HCT116 (cell line): ENCODE results near the gene MBP. TPM values are rescaled to one million over a fixed set of nuclear protein-coding genes. Genes with fewer than 3 reads are reported as not detected.

Experiments
- ATAC-seq: fragments of 200-7000 bp; cut with Tn5 transposase; 2 replicates; pipeline ENCODE4 v1.9.1; 2020; ENCODE audit warnings: mild to moderate bottlenecking, moderate library complexity
- BruUV-seq: library from RNA; stranded (reverse); fragments of 400-500 nt; replicated peaks from 2 replicates; lab custom pipeline; 2021; lab: Mats Ljungman, UMichigan
- CTCF ChIA-PET: fragments of 300-600 bp; sonication (Branson Sonifier 250); formaldehyde crosslinking; loops from one replicate; lab custom pipeline; 2021; ENCODE audit warnings: antibody characterized with exemption; lab: Charles Lee
- POLR2A ChIA-PET: fragments of 300-600, 350-600 bp; sonication (Branson Sonifier 250); formaldehyde crosslinking; loops from one replicate; lab custom pipeline; 2021; ENCODE audit warnings: antibody characterized with exemption; lab: Charles Lee
- RAD21 ChIA-PET, 2 experiments: fragments of 300-600 bp; sonication (Branson Sonifier 250); formaldehyde crosslinking; loops; one replicate each; lab custom pipeline; 2023; ENCODE audit warnings: low total read pairs in 2 of 2; ENCODE audit not compliant: uncharacterized antibody in 2 of 2, unreplicated experiment in 2 of 2, low non-redundant PET in 1 of 2; lab: Charles Lee
- DNase-seq: peaks from one replicate; pipeline ENCODE4 v3.0.0-alpha.2; 2010; ENCODE audit warnings: low read depth, low spot score
- H2AFZ ChIP-seq: fragments of 200-600 bp; shearing (Covaris generic), sonication (generic); 2 replicates; pipeline ENCODE4 v1.6.1; 2017; ENCODE audit warnings: low read depth, mixed run types, mixed read lengths, antibody characterized with exemption, low read length; ENCODE audit not compliant: poor library complexity, severe bottlenecking
- H3K27ac ChIP-seq: 2 replicates; pipeline ENCODE4 v1.5.1; 2012; ENCODE audit warnings: low read depth, low read length
- H3K27me3 ChIP-seq: fragments of 200-600 bp; sonication (generic); 2 replicates; pipeline ENCODE4 v1.6.1; 2016; ENCODE audit warnings: mixed run types, low read length, mixed read lengths; ENCODE audit not compliant: insufficient read depth
- H3K36me3 ChIP-seq, 2 experiments: fragments of 200-500 bp in 1 of 2; fragments of 200-600 bp in 1 of 2; sonication (Bioruptor generic) in 1 of 2; sonication (generic) in 1 of 2; 2 replicates each; pipeline versions ENCODE4 v1.5.1 to v1.6.1; 2014 to 2016; ENCODE audit warnings: low read length in 2 of 2, inconsistent platforms in 1 of 2, mixed read lengths in 1 of 2, mixed run types in 1 of 2; ENCODE audit not compliant: insufficient read depth in 2 of 2, control insufficient read depth in 1 of 2
- H3K4me1 ChIP-seq, 2 experiments: fragments of 200-600 bp in 1 of 2; sonication (generic) in 1 of 2; 2 replicates each; pipeline versions ENCODE4 v1.5.1 to v1.6.1; 2012 to 2017; ENCODE audit warnings: low read length in 2 of 2, inconsistent platforms in 1 of 2, mild to moderate bottlenecking in 1 of 2, mixed read lengths in 1 of 2, mixed run types in 1 of 2, moderate library complexity in 1 of 2; ENCODE audit not compliant: insufficient read depth in 2 of 2, control insufficient read depth in 1 of 2
- H3K4me2 ChIP-seq: fragments of 200-600 bp; sonication (generic); 2 replicates; pipeline ENCODE4 v1.6.1; 2017; ENCODE audit warnings: mixed run types, low read length, mixed read lengths
- H3K4me3 ChIP-seq, 2 experiments: fragments of 200-600 bp in 1 of 2; sonication (generic) in 1 of 2; replicated peaks in 1 of 2; 2 replicates each; pipeline ENCODE4 v1.5.1; 2011 to 2016; ENCODE audit warnings: low read length in 2 of 2, control low read depth in 1 of 2, low read depth in 1 of 2, mild to moderate bottlenecking in 1 of 2, mixed read lengths in 1 of 2, mixed run types in 1 of 2
- H3K79me2 ChIP-seq: fragments of 200-600 bp; sonication (generic); 2 replicates; pipeline ENCODE4 v1.6.1; 2017; ENCODE audit warnings: mild to moderate bottlenecking, mixed run types, low read length, moderate library complexity, mixed read lengths; ENCODE audit not compliant: insufficient read depth
- H3K9ac ChIP-seq: fragments of 200-600 bp; sonication (generic); 2 replicates; pipeline ENCODE4 v1.6.1; 2016; ENCODE audit warnings: low read length, mixed read lengths
- H3K9me2 ChIP-seq: fragments of 200-600 bp; sonication (generic), shearing (Covaris generic); 2 replicates; pipeline ENCODE4 v1.6.1; 2017; ENCODE audit warnings: mixed run types, mild to moderate bottlenecking, moderate library complexity; ENCODE audit not compliant: insufficient read depth
- H3K9me3 ChIP-seq, 2 experiments: fragments of 200-500 bp in 1 of 2; fragments of 200-600 bp in 1 of 2; sonication (Bioruptor generic) in 1 of 2; sonication (generic) in 1 of 2; 2 replicates each; pipeline ENCODE4 v1.6.1; 2014 to 2017; ENCODE audit warnings: low read length in 2 of 2, mixed read lengths in 2 of 2, inconsistent platforms in 1 of 2, low read depth in 1 of 2, mild to moderate bottlenecking in 1 of 2, mixed run types in 1 of 2, moderate library complexity in 1 of 2; ENCODE audit not compliant: control insufficient read depth in 1 of 2, insufficient read depth in 1 of 2
- H4K20me1 ChIP-seq: fragments of 200-600 bp; sonication (generic), shearing (Covaris generic); 2 replicates; pipeline ENCODE4 v1.6.1; 2017; ENCODE audit warnings: mixed run types, mild to moderate bottlenecking, moderate library complexity; ENCODE audit not compliant: insufficient read depth
- CBX3 ChIP-seq: IDR thresholded peaks from 2 replicates; pipeline ENCODE4 v1.6.1; 2012; ENCODE audit warnings: low read depth
- CTCF ChIP-seq, 3 experiments: fragments of 200-600 bp in 1 of 3; sonication (generic) in 1 of 3; IDR thresholded peaks in 2 of 3; conservative IDR thresholded peaks in 1 of 3; 2 replicates each; pipeline ENCODE4 v1.5.1; 2012 to 2017; ENCODE audit warnings: low read depth in 2 of 3, low read length in 2 of 3, antibody characterized with exemption in 1 of 3, borderline replicate concordance in 1 of 3, control low read depth in 1 of 3, mild to moderate bottlenecking in 1 of 3, mixed read lengths in 1 of 3, mixed run types in 1 of 3, moderate library complexity in 1 of 3; ENCODE audit not compliant: insufficient read depth in 1 of 3
- EGR1 ChIP-seq: IDR thresholded peaks from 2 replicates; pipeline ENCODE4 v1.6.1; 2012; ENCODE audit warnings: low read depth
- ELF1 ChIP-seq: IDR thresholded peaks from 2 replicates; pipeline ENCODE4 v1.6.1; 2012; ENCODE audit warnings: low read depth, borderline replicate concordance
- FOSL1 ChIP-seq: IDR thresholded peaks from 2 replicates; pipeline ENCODE4 v1.6.1; 2012; ENCODE audit warnings: low read depth
- JUND ChIP-seq: IDR thresholded peaks from 2 replicates; pipeline ENCODE4 v1.6.1; 2012
- POLR2A ChIP-seq: IDR thresholded peaks from 2 replicates; pipeline ENCODE4 v1.7.0; 2011; ENCODE audit warnings: borderline replicate concordance; ENCODE audit not compliant: insufficient read depth, insufficient read length; ENCODE audit errors: extremely low read depth
- RAD21 ChIP-seq: IDR thresholded peaks from 2 replicates; pipeline ENCODE4 v1.6.1; 2012; ENCODE audit warnings: low read depth, mild to moderate bottlenecking
- REST ChIP-seq: IDR thresholded peaks from 2 replicates; pipeline ENCODE4 v1.6.1; 2012; ENCODE audit warnings: low read depth
- SP1 ChIP-seq: IDR thresholded peaks from 2 replicates; pipeline ENCODE4 v1.6.1; 2012; ENCODE audit warnings: low read depth
- YY1 ChIP-seq: IDR thresholded peaks from 2 replicates; pipeline ENCODE4 v1.6.1; 2011; ENCODE audit warnings: low read length, low read depth, moderate library complexity, mild to moderate bottlenecking; ENCODE audit not compliant: insufficient replicate concordance; ENCODE audit errors: extremely low read depth
- ZFX ChIP-seq: fragments of 450-650 bp; IDR thresholded peaks from 2 replicates; pipeline ENCODE4 v1.6.1; 2017
- ZNF274 ChIP-seq: fragments of 200-500 bp; sonication (Bioruptor generic); IDR thresholded peaks from 2 replicates; pipeline ENCODE4 v1.6.1; 2014; ENCODE audit warnings: mild to moderate bottlenecking, low read depth, low read length, inconsistent platforms
- intact Hi-C: fragments of 100-400 bp; cut with micrococcal nuclease; formaldehyde crosslinking; loops from 2 replicates; pipeline ENCODE4 v1.10.0; 2022
- total RNA-seq: library from RNA; stranded (reverse); gene quantifications from one replicate; pipeline ENCODE4 v1.2.1, GENCODE V29; 2021; ENCODE audit not compliant: unreplicated experiment
- TF ChIP-seq, protein P1 (sequence below): IDR thresholded peaks from 2 replicates; pipeline ENCODE4 v1.6.1; 2012
- TF ChIP-seq, protein P2 (sequence below): IDR thresholded peaks from 2 replicates; pipeline ENCODE4 v1.6.1; 2011; ENCODE audit warnings: mild to moderate bottlenecking, low read length, moderate library complexity; ENCODE audit not compliant: insufficient replicate concordance; ENCODE audit errors: extremely low read depth

MBP gene
- total RNA-seq, 1 experiment from 2014 or later = 34.9 TPM

GRCh38 chr18:77119851-77120491 lies 12.6 kb downstream of the MBP start (continued):
- TF ChIP-seq CBX3 = no peak
- no peak for TF ChIP-seq RAD21
- TF ChIP-seq EGR1 = no peak
- TF ChIP-seq JUND = no peak
- no peak for TF ChIP-seq POLR2A
- no peak for TF ChIP-seq ZNF274
- TF ChIP-seq REST = no peak
- no peak for TF ChIP-seq FOSL1
- no peak for TF ChIP-seq ZFX
- TF ChIP-seq, protein P1, sequence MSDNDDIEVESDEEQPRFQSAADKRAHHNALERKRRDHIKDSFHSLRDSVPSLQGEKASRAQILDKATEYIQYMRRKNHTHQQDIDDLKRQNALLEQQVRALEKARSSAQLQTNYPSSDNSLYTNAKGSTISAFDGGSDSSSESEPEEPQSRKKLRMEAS = no peak

- ChIA-PET CTCF (no interaction called here), RAD21 (interaction anchor here in 1 of 2 experiments (0.5 kb wide), 1 partner anchor 11 kb away, joined by 3 read pairs; no protein-coding TSS in a partner anchor), POLR2A (no interaction called here)
- H3K9me2 ChIP-seq = no peaks in the 10 kb centered on the region
- H3K27me3 ChIP-seq = no peaks in the 10 kb centered on the region
- no peak overlapping the region for H3K9ac ChIP-seq
- no peak overlapping the region for H3K27ac ChIP-seq
- H3K36me3 ChIP-seq = no peaks in the 10 kb centered on the region
- H3K9me3 ChIP-seq = no peaks in the 10 kb centered on the region
- H3K4me1 ChIP-seq = peaks cover 6 to 13% of the 10 kb centered on the region in 2 experiments; a peak in 2 of 4 replicates
- intact Hi-C loops = no loop called here
- BruUV-seq = no TSS peak
- no peaks in the 10 kb centered on the region for H4K20me1 ChIP-seq
- ATAC-seq (0 out of 2 replicates have a peak, but pooled peaks have one; percentile 30), DNase-seq (no peak)
- no peak overlapping the region for H2AFZ ChIP-seq
- no peak overlapping the region for H3K4me3 ChIP-seq
- H3K79me2 ChIP-seq = peaks cover 77% of the 10 kb centered on the region
- no peak overlapping the region for H3K4me2 ChIP-seq
- TF ChIP-seq YY1 = no peak
- TF ChIP-seq, protein P2, sequence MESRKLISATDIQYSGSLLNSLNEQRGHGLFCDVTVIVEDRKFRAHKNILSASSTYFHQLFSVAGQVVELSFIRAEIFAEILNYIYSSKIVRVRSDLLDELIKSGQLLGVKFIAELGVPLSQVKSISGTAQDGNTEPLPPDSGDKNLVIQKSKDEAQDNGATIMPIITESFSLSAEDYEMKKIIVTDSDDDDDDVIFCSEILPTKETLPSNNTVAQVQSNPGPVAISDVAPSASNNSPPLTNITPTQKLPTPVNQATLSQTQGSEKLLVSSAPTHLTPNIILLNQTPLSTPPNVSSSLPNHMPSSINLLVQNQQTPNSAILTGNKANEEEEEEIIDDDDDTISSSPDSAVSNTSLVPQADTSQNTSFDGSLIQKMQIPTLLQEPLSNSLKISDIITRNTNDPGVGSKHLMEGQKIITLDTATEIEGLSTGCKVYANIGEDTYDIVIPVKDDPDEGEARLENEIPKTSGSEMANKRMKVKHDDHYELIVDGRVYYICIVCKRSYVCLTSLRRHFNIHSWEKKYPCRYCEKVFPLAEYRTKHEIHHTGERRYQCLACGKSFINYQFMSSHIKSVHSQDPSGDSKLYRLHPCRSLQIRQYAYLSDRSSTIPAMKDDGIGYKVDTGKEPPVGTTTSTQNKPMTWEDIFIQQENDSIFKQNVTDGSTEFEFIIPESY = no peak
- no peak for TF ChIP-seq CTCF (IDR thresholded peaks at IDR 0.05 in 2 of 3, conservative IDR thresholded peaks at IDR 0.05 in 1 of 3; ENCODE audit: borderline replicate concordance in 1 of 3, insufficient read depth in 1 of 3, low read depth in 2 of 3, low read length in 2 of 3)
- TF ChIP-seq, protein P1 = no peak
- no peak for TF ChIP-seq RAD21
- no peak for TF ChIP-seq SP1
- no peak for TF ChIP-seq ELF1
Measured at GRCh38 chr18:77119101-77119850, 13.3 kb downstream of the MBP start.
